GM19099 (cell line): Measurements from ENCODE around the gene ZSWIM3.

Experiments
- POLR2A ChIP-seq: IDR thresholded peaks from 3 replicates; pipeline ENCODE4 v1.6.1; 2011; ENCODE audit warnings: low read depth; ENCODE audit not compliant: insufficient read length; ENCODE audit errors: extremely low read depth

Gene ZSWIM3

GRCh38 chr20:45827030-45827652 is 30.3 kb upstream of the ZSWIM3 start, which contains the start of gene TNNC2:
TSS of gene TNNC2 (minus strand) at chr20:45827312. CDS start at chr20:45827248, 64 bp downstream.
- TF ChIP-seq POLR2A, result no peak

- TF ChIP-seq POLR2A, result no peak
Measured at GRCh38 chr20:45827712-45828111, 29.7 kb upstream of the ZSWIM3 start.

GRCh38 chr20:45828589-45828988 is 28.8 kb upstream of the ZSWIM3 start:
- no peak for TF ChIP-seq POLR2A

- TF ChIP-seq POLR2A, result no peak
Measured at GRCh38 chr20:45832619-45833018, 24.8 kb upstream of the ZSWIM3 start.

GRCh38 chr20:45833030-45833882 is 24.2 kb upstream of the ZSWIM3 start, which contains the start of gene SNX21:
TSS of gene SNX21 (plus strand) at chr20:45833799. CDS start at chr20:45833920, 121 bp downstream.
- TF ChIP-seq POLR2A, result no peak

- TF ChIP-seq POLR2A, result no peak
Measured at GRCh38 chr20:45833883-45834796, 23.3 kb upstream of the ZSWIM3 start.

- TF ChIP-seq POLR2A, result no peak
Measured at GRCh38 chr20:45834797-45835161, 22.6 kb upstream of the ZSWIM3 start.

GRCh38 chr20:45835329-45835765 is 22.1 kb upstream of the ZSWIM3 start:
- TF ChIP-seq POLR2A, result no peak

GRCh38 chr20:45835825-45836224 is 21.6 kb upstream of the ZSWIM3 start:
- TF ChIP-seq POLR2A, result no peak

- TF ChIP-seq POLR2A, result no peak
Measured at GRCh38 chr20:45836841-45837240, 20.6 kb upstream of the ZSWIM3 start.

GRCh38 chr20:45840700-45841198 is 16.7 kb upstream of the ZSWIM3 start:
- no peak for TF ChIP-seq POLR2A

GRCh38 chr20:45841407-45842129 is 15.8 kb upstream of the ZSWIM3 start:
- TF ChIP-seq POLR2A, result no peak

- no peak for TF ChIP-seq POLR2A
Measured at GRCh38 chr20:45842169-45842812, 15.1 kb upstream of the ZSWIM3 start.

- no peak for TF ChIP-seq POLR2A
Measured at GRCh38 chr20:45843506-45843905, 13.9 kb upstream of the ZSWIM3 start.
